Mesenteric fat pad (tissue), 1 donor: ENCODE results near the gene C2orf66. TPM values are rescaled to one million over a fixed set of nuclear protein-coding genes. Genes with fewer than 3 reads are reported as not detected.

Experiments
- DNase-seq: peaks from one replicate; pipeline ENCODE4 v3.0.0-alpha.2; 2020; ENCODE audit warnings: low spot score
- total RNA-seq: library from RNA; stranded (reverse); fragmentation: NEBNext Ultra II Directional; extraction: Animal tissue kit (Norgen Biotek cat#: 25700); gene quantifications from one replicate; pipeline ENCODE4 v1.2.1, GENCODE V29; 2021
- donor health status: DM: yes; HTN: yes; CAD: no.

Gene C2orf66
- total RNA-seq, 1 donor from 2014 or later, result 0.26 TPM

DNA sequence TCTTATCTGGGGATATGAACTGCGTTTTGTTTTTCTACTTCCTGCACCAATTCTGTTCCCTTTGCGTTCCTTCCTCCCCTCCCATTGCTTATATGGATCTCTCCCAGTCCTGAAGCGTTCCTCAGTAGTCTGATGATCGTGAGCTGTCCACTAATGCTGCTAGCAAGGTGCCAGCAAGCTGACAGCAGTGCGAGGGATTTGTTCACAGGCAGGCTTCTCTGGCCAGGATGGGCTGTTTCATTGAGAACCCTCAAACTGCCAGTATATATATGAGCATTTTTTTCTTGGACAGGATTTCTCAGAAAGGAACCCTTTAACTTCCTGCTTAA is 49.8 kb downstream of the C2orf66 start:
- DNase-seq, result no peak

DNA sequence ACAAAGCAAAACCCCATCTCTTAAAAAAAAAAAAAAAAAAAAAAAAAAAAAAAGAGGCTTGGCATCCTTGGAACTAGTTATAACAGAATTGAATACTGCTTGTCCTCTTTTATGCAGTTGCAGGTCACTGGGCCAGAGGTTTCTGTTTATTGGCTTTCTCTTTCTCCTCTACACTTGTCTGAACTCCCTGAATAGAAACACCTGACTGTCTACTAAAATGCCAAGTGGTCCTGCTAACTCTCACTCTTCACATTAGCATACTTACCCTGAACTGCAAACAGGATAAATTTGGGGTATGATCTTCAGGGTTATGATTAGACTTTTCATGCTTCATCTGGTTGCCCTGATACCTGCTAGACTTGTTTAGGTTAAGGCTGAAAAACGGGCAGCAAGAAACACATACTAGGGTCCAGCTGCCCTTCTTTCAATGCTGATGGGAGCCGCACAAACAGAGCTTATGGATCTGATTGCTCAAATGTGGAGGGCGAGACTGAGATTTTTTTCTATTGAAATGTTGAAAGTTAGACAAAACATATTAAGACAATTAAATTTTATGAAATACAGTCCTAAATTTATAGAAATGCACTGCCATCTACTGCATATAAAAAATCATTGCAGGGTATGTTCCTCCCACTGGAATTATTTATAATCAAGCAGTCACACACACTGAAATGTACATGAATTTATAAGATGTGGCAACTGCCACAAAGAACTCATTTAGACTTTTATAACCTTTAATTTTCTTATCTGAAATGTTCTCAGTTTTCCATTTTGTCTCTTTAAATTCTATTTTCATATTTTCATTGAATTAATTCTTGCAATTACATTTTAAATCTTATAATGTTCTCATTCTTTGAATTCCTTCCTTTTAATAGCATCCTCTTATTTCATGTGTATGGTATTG is 50.4 kb downstream of the C2orf66 start:
- DNase-seq, result no peak

Other genes starting within 250 kb of the C2orf66 start
- 23.4 TPM for gene HECW2, start 215.8 kb downstream of the C2orf66 start, total RNA-seq
- gene CCDC150, start 169.6 kb downstream of the C2orf66 start, total RNA-seq, result 1.3 TPM
- gene GTF3C3, start 9.7 kb downstream of the C2orf66 start, total RNA-seq, result 20.1 TPM
- gene PGAP1, start 117.4 kb upstream of the C2orf66 start, total RNA-seq, result 14.6 TPM